ENCODE measurements around the gene TMEM132E.

- TF ChIP-seq, protein P1, sequence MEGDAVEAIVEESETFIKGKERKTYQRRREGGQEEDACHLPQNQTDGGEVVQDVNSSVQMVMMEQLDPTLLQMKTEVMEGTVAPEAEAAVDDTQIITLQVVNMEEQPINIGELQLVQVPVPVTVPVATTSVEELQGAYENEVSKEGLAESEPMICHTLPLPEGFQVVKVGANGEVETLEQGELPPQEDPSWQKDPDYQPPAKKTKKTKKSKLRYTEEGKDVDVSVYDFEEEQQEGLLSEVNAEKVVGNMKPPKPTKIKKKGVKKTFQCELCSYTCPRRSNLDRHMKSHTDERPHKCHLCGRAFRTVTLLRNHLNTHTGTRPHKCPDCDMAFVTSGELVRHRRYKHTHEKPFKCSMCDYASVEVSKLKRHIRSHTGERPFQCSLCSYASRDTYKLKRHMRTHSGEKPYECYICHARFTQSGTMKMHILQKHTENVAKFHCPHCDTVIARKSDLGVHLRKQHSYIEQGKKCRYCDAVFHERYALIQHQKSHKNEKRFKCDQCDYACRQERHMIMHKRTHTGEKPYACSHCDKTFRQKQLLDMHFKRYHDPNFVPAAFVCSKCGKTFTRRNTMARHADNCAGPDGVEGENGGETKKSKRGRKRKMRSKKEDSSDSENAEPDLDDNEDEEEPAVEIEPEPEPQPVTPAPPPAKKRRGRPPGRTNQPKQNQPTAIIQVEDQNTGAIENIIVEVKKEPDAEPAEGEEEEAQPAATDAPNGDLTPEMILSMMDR (IDR thresholded peaks at IDR 0.05), result no peak
- TF ChIP-seq POLR2A (IDR thresholded peaks at IDR 0.05), result no peak
These were observed 40.4 kb downstream of the TMEM132E start for GRCh38 chr17:34619687-34620217.
